MM.1S (cell line): ENCODE data around the gene COPB1.
A peak's percentile ranks its signal among the peaks of the same experiment; 100 is the strongest.

Source experiments
- DNase-seq: peaks from one replicate; pipeline ENCODE4 v3.0.0-alpha.2; 2015
- H2AFZ ChIP-seq: fragments of 300-600 bp; sonication (generic); 2 replicates; pipeline ENCODE4 v1.6.0; 2016; ENCODE audit warnings: antibody characterized with exemption, low read length
- H3F3A ChIP-seq: fragments of 300-600 bp; sonication (generic); 2 replicates; pipeline ENCODE4 v1.6.1; 2016; ENCODE audit warnings: mild to moderate bottlenecking, antibody characterized with exemption, low read length, moderate library complexity, mixed read lengths; ENCODE audit not compliant: insufficient read depth
- H3K27ac ChIP-seq: fragments of 300-600 bp; sonication (generic); 2 replicates; pipeline ENCODE4 v1.5.1; 2016; ENCODE audit warnings: mild to moderate bottlenecking, low read length
- H3K27me3 ChIP-seq: fragments of 300-600 bp; sonication (generic); replicated peaks from 2 replicates; pipeline ENCODE4 v1.6.0; 2016; ENCODE audit warnings: low read length; ENCODE audit not compliant: insufficient read depth
- H3K36me3 ChIP-seq: fragments of 300-600 bp; sonication (generic); replicated peaks from 2 replicates; pipeline ENCODE4 v1.6.1; 2016; ENCODE audit warnings: mild to moderate bottlenecking, low read length, mixed read lengths; ENCODE audit not compliant: insufficient read depth
- H3K4me1 ChIP-seq: fragments of 300-600 bp; sonication (generic); 2 replicates; pipeline ENCODE4 v1.6.1; 2016; ENCODE audit warnings: low read length, mixed read lengths
- H3K4me2 ChIP-seq: fragments of 300-600 bp; sonication (generic); 2 replicates; pipeline ENCODE4 v1.6.0; 2016; ENCODE audit warnings: low read depth, low read length
- H3K4me3 ChIP-seq: fragments of 300-600 bp; sonication (generic); 2 replicates; pipeline ENCODE4 v1.5.1; 2016; ENCODE audit warnings: low read length, mixed read lengths
- H3K79me2 ChIP-seq: fragments of 300-600 bp; sonication (generic); 2 replicates; pipeline ENCODE4 v1.6.1; 2016; ENCODE audit warnings: mixed run types, low read length, mixed read lengths
- H3K9ac ChIP-seq: fragments of 300-600 bp; sonication (generic); 2 replicates; pipeline ENCODE4 v1.6.1; 2016; ENCODE audit warnings: low read length, mixed read lengths
- H3K9me2 ChIP-seq: fragments of 300-600 bp; sonication (generic); replicated peaks from 2 replicates; pipeline ENCODE4 v1.6.1; 2016; ENCODE audit warnings: mild to moderate bottlenecking, low read length, mixed read lengths; ENCODE audit not compliant: insufficient read depth
- H3K9me3 ChIP-seq: fragments of 300-600 bp; sonication (generic); replicated peaks from 2 replicates; pipeline ENCODE4 v1.6.1; 2016; ENCODE audit warnings: mild to moderate bottlenecking, low read length, mixed read lengths; ENCODE audit not compliant: insufficient read depth
- H4K20me1 ChIP-seq: fragments of 300-600 bp; sonication (generic); 2 replicates; pipeline ENCODE4 v1.6.1; 2016; ENCODE audit warnings: mild to moderate bottlenecking, low read length, moderate library complexity, mixed read lengths; ENCODE audit not compliant: insufficient read depth
- CTCF ChIP-seq: fragments of 300-600 bp; sonication (generic); IDR thresholded peaks from 2 replicates; pipeline ENCODE4 v1.5.1; 2016; ENCODE audit warnings: antibody characterized with exemption, low read length, mixed read lengths
- EZH2 ChIP-seq: fragments of 300-600 bp; sonication (generic); optimal IDR thresholded peaks from 2 replicates; pipeline ENCODE3; 2017; ENCODE audit warnings: low read depth, mild to moderate bottlenecking, antibody characterized with exemption, low read length, mixed read lengths
- EZH2phosphoT487 ChIP-seq: fragments of 300-600 bp; sonication (generic); IDR thresholded peaks from 2 replicates; pipeline ENCODE4 v1.6.1; 2018; ENCODE audit warnings: antibody characterized with exemption, low read length

Gene COPB1

GRCh38 chr11:14420223-14420622 lies 79.4 kb downstream of the COPB1 start:
- no peaks in the 10 kb centered on the region for H3F3A ChIP-seq
- no peaks in the 10 kb centered on the region for H3K27me3 ChIP-seq
- no peaks in the 10 kb centered on the region for H3K9me2 ChIP-seq
- no peak overlapping the region for H3K4me2 ChIP-seq
- H3K79me2 ChIP-seq: no peaks in the 10 kb centered on the region
- no peak overlapping the region for H3K27ac ChIP-seq
- no peak overlapping the region for H2AFZ ChIP-seq
- no peak for DNase-seq
- no peak for TF ChIP-seq EZH2phosphoT487
- no peak for TF ChIP-seq CTCF
- TF ChIP-seq EZH2: no peak
- H3K9ac ChIP-seq: no peak overlapping the region
- no peak overlapping the region for H3K4me3 ChIP-seq
- no peaks in the 10 kb centered on the region for H3K4me1 ChIP-seq
- no peaks in the 10 kb centered on the region for H4K20me1 ChIP-seq
- H3K36me3 ChIP-seq: no peaks in the 10 kb centered on the region
- H3K9me3 ChIP-seq: no peaks in the 10 kb centered on the region

GRCh38 chr11:14418801-14419417 lies 80.7 kb downstream of the COPB1 start:
- H3K36me3 ChIP-seq: no peaks in the 10 kb centered on the region
- no peak overlapping the region for H3K27ac ChIP-seq
- TF ChIP-seq CTCF (peak; percentile 46), EZH2 (no peak)
- H3K9me3 ChIP-seq: no peaks in the 10 kb centered on the region
- no peaks in the 10 kb centered on the region for H3K4me1 ChIP-seq
- no peaks in the 10 kb centered on the region for H3K27me3 ChIP-seq
- H3K4me2 ChIP-seq: no peak overlapping the region
- no peaks in the 10 kb centered on the region for H3F3A ChIP-seq
- DNase-seq: no peak
- H3K9ac ChIP-seq: no peak overlapping the region
- H3K9me2 ChIP-seq: no peaks in the 10 kb centered on the region
- H3K4me3 ChIP-seq: no peak overlapping the region
- no peaks in the 10 kb centered on the region for H4K20me1 ChIP-seq
- H3K79me2 ChIP-seq: no peaks in the 10 kb centered on the region
- no peak overlapping the region for H2AFZ ChIP-seq

DNA sequence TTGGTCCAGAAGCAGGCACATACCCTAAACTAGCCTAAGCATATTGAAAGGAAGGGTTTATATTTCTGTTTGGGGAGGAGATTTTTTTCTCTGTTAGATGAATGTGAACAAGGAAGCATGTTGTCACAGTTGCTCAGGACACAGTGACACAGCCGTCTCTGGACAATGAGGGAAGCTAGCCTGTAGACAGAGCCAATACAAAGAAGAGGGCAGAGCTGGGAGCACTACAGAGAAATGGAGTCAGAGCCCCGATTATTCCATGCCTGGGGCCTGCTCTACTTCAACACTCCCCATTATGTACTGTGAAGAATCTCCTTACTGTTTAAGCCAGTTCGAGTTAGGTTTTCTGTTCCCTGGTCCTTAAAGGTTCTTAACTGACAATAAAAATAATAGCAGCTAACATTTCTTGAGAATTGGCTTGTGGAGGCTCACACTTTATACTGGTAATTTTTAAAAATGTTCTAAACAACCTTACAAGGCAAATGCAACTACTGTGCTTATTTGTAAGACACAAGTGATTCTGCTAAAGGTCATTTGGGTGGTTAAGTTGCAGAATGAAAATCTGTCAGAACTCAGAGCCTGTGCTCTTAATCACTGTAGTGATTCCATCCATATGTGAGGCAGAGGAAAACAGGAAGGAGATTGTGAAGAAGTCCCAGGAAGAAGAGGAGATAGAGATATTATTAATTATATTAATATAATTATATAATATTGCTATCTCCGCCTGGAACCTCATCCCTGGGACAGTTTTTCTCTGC lies 81.8 kb downstream of the COPB1 start:
- no peak for DNase-seq
- no peaks in the 10 kb centered on the region for H4K20me1 ChIP-seq
- no peak overlapping the region for H3K27ac ChIP-seq
- H3K9me3 ChIP-seq: no peaks in the 10 kb centered on the region
- H2AFZ ChIP-seq: no peak overlapping the region
- no peak overlapping the region for H3K4me2 ChIP-seq
- H3K27me3 ChIP-seq: no peaks in the 10 kb centered on the region
- H3K9me2 ChIP-seq: no peaks in the 10 kb centered on the region
- H3K79me2 ChIP-seq: no peaks in the 10 kb centered on the region
- TF ChIP-seq EZH2phosphoT487 (no peak), EZH2 (no peak), CTCF (no peak)
- no peaks in the 10 kb centered on the region for H3K4me1 ChIP-seq
- H3K9ac ChIP-seq: no peak overlapping the region
- no peaks in the 10 kb centered on the region for H3F3A ChIP-seq
- no peak overlapping the region for H3K4me3 ChIP-seq
- no peaks in the 10 kb centered on the region for H3K36me3 ChIP-seq
